GDM1 (cell line): Measurements from ENCODE around the gene KRTAP2-3.
"Not testable (repeated sequence)": the region's sequence is repeated elsewhere in the genome, so short reads cannot be mapped to it uniquely, and the experiment has no call there.

Experiments
- DNase-seq: peaks from one replicate; lab custom pipeline; 2025; lab: John Stamatoyannopoulos, UW

Gene KRTAP2-3

GRCh38 chr17:41067281-41067680 is 7.4 kb upstream of the KRTAP2-3 start:
- no peak for DNase-seq

- no peak for DNase-seq
Observed at GRCh38 chr17:41065829-41066624, 6.1 kb upstream of the KRTAP2-3 start, which contains the start of gene KRTAP2-4. Gene KRTAP2-4 (minus strand): TSS chr17:41065879. CDS start chr17:41065845, 34 bp downstream.

- not testable (repeated sequence) for DNase-seq
Observed at GRCh38 chr17:41065016-41065689, 5.2 kb upstream of the KRTAP2-3 start.

- DNase-seq, result no peak
Observed at GRCh38 chr17:41064301-41064700, 4.4 kb upstream of the KRTAP2-3 start.

- DNase-seq, result no peak
Observed at GRCh38 chr17:41063449-41063848, 3.5 kb upstream of the KRTAP2-3 start.

- no peak for DNase-seq
Observed at GRCh38 chr17:41061964-41062363, 2.0 kb upstream of the KRTAP2-3 start.

GRCh38 chr17:41059276-41060051 is 450 bp downstream of the KRTAP2-3 start:
- not testable (repeated sequence) for DNase-seq

- DNase-seq, result no peak
Observed at GRCh38 chr17:41058741-41059140, 1.2 kb downstream of the KRTAP2-3 start.

- DNase-seq, result no peak
Observed at GRCh38 chr17:41057547-41057946, 2.4 kb downstream of the KRTAP2-3 start.

- not testable (repeated sequence) for DNase-seq
Observed at GRCh38 chr17:41055130-41055529, 4.8 kb downstream of the KRTAP2-3 start, which contains the start of gene KRTAP2-2. Gene KRTAP2-2 (minus strand): TSS chr17:41055230. CDS start chr17:41055211, 19 bp downstream.

GRCh38 chr17:41054556-41054955 is 5.4 kb downstream of the KRTAP2-3 start:
- not testable (repeated sequence) for DNase-seq

GRCh38 chr17:41054025-41054424 is 5.9 kb downstream of the KRTAP2-3 start:
- DNase-seq, result no peak

GRCh38 chr17:41052566-41052965 is 7.3 kb downstream of the KRTAP2-3 start:
- DNase-seq, result no peak

GRCh38 chr17:41049110-41049509 is 10.8 kb downstream of the KRTAP2-3 start:
- DNase-seq, result no peak

- DNase-seq, result no peak
Observed at GRCh38 chr17:41048441-41048840, 11.5 kb downstream of the KRTAP2-3 start.

- DNase-seq, result not testable (repeated sequence)
Observed at GRCh38 chr17:41046735-41047465, 13.0 kb downstream of the KRTAP2-3 start, which contains the start of gene KRTAP2-1. Gene KRTAP2-1 (minus strand): TSS chr17:41047316. CDS start chr17:41047267, 49 bp downstream.

GRCh38 chr17:41042953-41043352 is 17.0 kb downstream of the KRTAP2-3 start:
- DNase-seq, result no peak

- not testable (repeated sequence) for DNase-seq
Observed at GRCh38 chr17:41040783-41041571, 18.9 kb downstream of the KRTAP2-3 start, which contains the start of gene KRTAP1-1. Gene KRTAP1-1 (minus strand): TSS chr17:41041450. CDS start chr17:41041397, 53 bp downstream.

GRCh38 chr17:41037853-41038350 is 22.0 kb downstream of the KRTAP2-3 start:
- no peak for DNase-seq

- not testable (repeated sequence) for DNase-seq
Observed at GRCh38 chr17:41034346-41034935, 25.5 kb downstream of the KRTAP2-3 start, which contains the start of gene KRTAP1-3. Gene KRTAP1-3 (minus strand): TSS chr17:41034874. CDS start chr17:41034821, 53 bp downstream.
